Ectodermal cell (in vitro differentiated cells): ENCODE measurements around the gene KLF3.

Source experiments
- H3K27ac ChIP-seq: 2 replicates; pipeline ENCODE4 v1.7.0; 2013; ENCODE audit warnings: mild to moderate bottlenecking, low read depth, low read length; ENCODE audit not compliant: insufficient read depth, poor library complexity, severe bottlenecking
- H3K27me3 ChIP-seq: 2 replicates; pipeline ENCODE4 v1.7.0; 2013; ENCODE audit warnings: mild to moderate bottlenecking, low read length; ENCODE audit not compliant: insufficient read depth, control insufficient read depth, poor library complexity, severe bottlenecking
- H3K36me3 ChIP-seq: one replicate; pipeline ENCODE4 v1.7.0; 2013; ENCODE audit warnings: low read length; ENCODE audit not compliant: control insufficient read depth, insufficient read depth
- H3K4me1 ChIP-seq: one replicate; pipeline ENCODE4 v1.7.0; 2013; ENCODE audit warnings: low read length; ENCODE audit not compliant: control insufficient read depth, insufficient read depth
- H3K4me3 ChIP-seq: 2 replicates; pipeline ENCODE4 v1.7.0; 2013; ENCODE audit warnings: low read depth, low read length, control low read depth; ENCODE audit not compliant: insufficient read depth
- H3K9me3 ChIP-seq: 2 replicates; pipeline ENCODE4 v1.7.0; 2013; ENCODE audit warnings: mild to moderate bottlenecking, low read length, moderate library complexity; ENCODE audit not compliant: control insufficient read depth
- WGBS, 2 experiments: methylation state at CpG; one replicate each; pipeline ENCODE4 v1.1.7; 2013; ENCODE audit warnings: missing lambda C conversion rate in 2 of 2; 5-methylcytosine and 5-hydroxymethylcytosine counted together

The KLF3 gene

GRCh38 chr4:38672397-38673129 lies 8.6 kb downstream of the KLF3 start:
- Histone ChIP-seq H3K27ac (peak overlapping the region; percentile 92), H3K36me3 (no peaks in the 10 kb centered on the region), H3K4me1 (peaks cover 74% of the 10 kb centered on the region), H3K4me3 (peak overlapping the region; percentile 16), H3K9me3 (no peaks in the 10 kb centered on the region), H3K27me3 (no peaks in the 10 kb centered on the region)
- WGBS, 2 experiments: 33 to 38% methylated on average over 13 of the region's 13 CpGs

- Histone ChIP-seq H3K4me3 (no peak overlapping the region), H3K9me3 (no peaks in the 10 kb centered on the region), H3K36me3 (no peaks in the 10 kb centered on the region), H3K27me3 (no peaks in the 10 kb centered on the region), H3K27ac (peak overlapping the region; percentile 92), H3K4me1 (peaks cover 70% of the 10 kb centered on the region)
- 77 to 83% methylated on average over 7 of the region's 7 CpGs for WGBS, 2 experiments
These were observed 9.4 kb downstream of the KLF3 start for GRCh38 chr4:38673130-38673978.

- Histone ChIP-seq H3K27ac (no peak overlapping the region), H3K4me3 (no peak overlapping the region), H3K36me3 (no peaks in the 10 kb centered on the region), H3K4me1 (peaks cover 59% of the 10 kb centered on the region), H3K27me3 (no peaks in the 10 kb centered on the region), H3K9me3 (no peaks in the 10 kb centered on the region)
- WGBS, 2 experiments: 44 to 49% methylated on average over 11 to 12 of the region's 13 CpGs
These were observed 10.5 kb downstream of the KLF3 start for GRCh38 chr4:38674258-38675144.

DNA sequence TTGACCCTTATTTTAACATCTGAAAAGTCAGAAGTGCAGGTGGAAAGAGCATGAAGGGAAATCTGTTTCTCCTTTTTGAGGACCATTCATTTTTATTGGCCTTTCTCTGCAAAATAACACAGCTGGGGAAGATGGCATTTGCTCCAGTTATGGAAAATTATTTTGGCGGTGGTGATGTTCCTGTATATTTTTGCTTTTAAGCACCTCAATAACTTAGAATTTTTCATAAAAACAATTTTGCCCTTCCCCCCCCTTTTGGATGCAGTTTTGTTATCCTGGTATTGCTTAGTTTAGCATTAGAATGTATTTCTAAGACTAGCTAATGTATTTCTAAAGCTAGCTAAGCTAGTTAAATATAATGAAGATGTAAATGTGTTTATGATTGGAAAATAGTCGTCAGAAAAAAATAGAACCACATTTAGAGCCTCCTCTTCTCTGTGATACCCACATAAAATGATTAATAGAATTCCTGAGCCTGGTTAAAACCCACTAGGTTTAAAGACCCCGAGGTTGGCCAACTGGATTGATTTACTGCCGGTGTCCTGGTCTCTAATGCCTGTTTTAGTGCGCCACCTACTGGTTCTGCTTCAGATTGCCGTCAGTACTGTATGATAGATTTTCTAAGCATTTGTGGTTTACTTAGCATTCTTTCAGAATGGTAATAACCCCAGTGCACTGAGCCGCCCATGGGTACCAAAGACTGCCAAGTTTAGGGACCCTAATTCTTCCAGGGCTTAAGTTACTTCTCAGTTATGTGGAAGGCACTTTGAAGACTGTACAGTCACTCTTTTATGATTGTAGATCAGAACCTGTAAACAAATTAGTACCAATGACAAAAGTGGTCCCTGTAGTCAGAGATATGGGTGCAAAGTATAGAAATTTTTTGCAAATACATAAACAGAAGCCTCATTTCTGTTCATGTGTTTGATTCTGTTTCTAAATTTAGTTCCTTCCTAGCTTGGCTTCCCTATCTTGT lies 11.4 kb downstream of the KLF3 start:
- Histone ChIP-seq H3K9me3 (no peaks in the 10 kb centered on the region), H3K27ac (no peak overlapping the region), H3K27me3 (no peaks in the 10 kb centered on the region), H3K4me3 (no peak overlapping the region), H3K36me3 (no peaks in the 10 kb centered on the region), H3K4me1 (peaks cover 51% of the 10 kb centered on the region)
- WGBS, 2 experiments: 1 to 2% methylated on average over 6 of the region's 7 CpGs

GRCh38 chr4:38676986-38677385 lies 13.0 kb downstream of the KLF3 start:
- Histone ChIP-seq H3K4me3 (no peak overlapping the region), H3K9me3 (no peaks in the 10 kb centered on the region), H3K36me3 (no peaks in the 10 kb centered on the region), H3K27ac (no peak overlapping the region), H3K27me3 (no peaks in the 10 kb centered on the region), H3K4me1 (peaks cover 35% of the 10 kb centered on the region)
- WGBS, 2 experiments: 91 to 92% methylated on average over 11 to 12 of the region's 12 CpGs

DNA sequence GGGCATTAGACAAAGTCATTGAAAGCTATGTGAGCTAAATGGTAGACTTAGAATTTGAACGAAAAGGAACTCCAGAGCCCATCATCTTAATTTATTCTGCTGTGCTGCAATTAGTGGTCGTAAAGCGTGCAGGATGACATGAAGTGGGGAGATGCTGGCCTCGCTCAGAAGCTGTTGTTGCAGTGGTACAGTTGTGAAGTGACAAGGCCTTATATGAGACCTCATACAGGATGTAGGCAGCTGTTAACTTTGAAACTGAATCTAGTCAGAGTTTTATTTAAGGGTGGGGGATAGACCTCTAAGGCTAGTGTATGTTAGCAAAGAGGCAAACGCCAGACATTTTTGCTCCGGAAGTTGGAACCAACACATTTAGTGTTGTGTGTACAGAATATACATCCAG lies 13.4 kb downstream of the KLF3 start:
- WGBS, 2 experiments: 93 to 96% methylated on average over 6 of the region's 6 CpGs
- Histone ChIP-seq H3K4me1 (peaks cover 31% of the 10 kb centered on the region), H3K27me3 (no peaks in the 10 kb centered on the region)

GRCh38 chr4:38678078-38678477 lies 14.1 kb downstream of the KLF3 start:
- no peaks in the 10 kb centered on the region for H3K36me3 ChIP-seq
- H3K4me1 ChIP-seq: peaks cover 25% of the 10 kb centered on the region
- H3K9me3 ChIP-seq: no peaks in the 10 kb centered on the region
- no peak overlapping the region for H3K27ac ChIP-seq
- WGBS, 2 experiments: 96 to 97% methylated on average over 5 of the region's 5 CpGs
- H3K4me3 ChIP-seq: no peak overlapping the region
- H3K27me3 ChIP-seq: no peaks in the 10 kb centered on the region

More for the DNA sequence above, 13.4 kb downstream of the KLF3 start:
- no peaks in the 10 kb centered on the region for H3K36me3 ChIP-seq
- H3K4me3 ChIP-seq: no peak overlapping the region
- H3K27ac ChIP-seq: no peak overlapping the region
- no peaks in the 10 kb centered on the region for H3K9me3 ChIP-seq

DNA sequence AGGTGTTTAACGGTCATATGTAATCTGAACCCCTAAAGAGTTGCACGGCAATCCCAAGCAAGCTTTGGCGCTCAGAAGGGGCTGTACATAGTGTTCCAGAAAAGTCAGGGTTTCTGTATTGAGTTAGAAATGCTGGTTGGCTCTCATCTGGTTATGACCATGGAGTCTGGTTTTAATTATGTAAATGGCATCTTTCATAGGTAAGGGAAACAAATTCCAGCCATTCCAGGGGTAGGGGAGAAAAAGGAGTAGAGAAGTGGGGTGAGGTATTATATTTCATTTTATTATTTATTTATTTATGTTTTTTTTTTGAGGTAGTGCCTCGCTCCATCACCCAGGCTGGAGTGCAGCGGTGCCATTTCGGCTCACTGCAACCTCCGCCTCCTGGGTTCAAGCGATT lies 15.9 kb downstream of the KLF3 start:
- H3K4me1 ChIP-seq: peaks cover 7% of the 10 kb centered on the region
- no peaks in the 10 kb centered on the region for H3K36me3 ChIP-seq
- WGBS, 2 experiments: 95 to 96% methylated on average over 8 of the region's 8 CpGs
- H3K9me3 ChIP-seq: no peaks in the 10 kb centered on the region
- H3K27ac ChIP-seq: no peak overlapping the region
- H3K4me3 ChIP-seq: no peak overlapping the region
- no peaks in the 10 kb centered on the region for H3K27me3 ChIP-seq

DNA sequence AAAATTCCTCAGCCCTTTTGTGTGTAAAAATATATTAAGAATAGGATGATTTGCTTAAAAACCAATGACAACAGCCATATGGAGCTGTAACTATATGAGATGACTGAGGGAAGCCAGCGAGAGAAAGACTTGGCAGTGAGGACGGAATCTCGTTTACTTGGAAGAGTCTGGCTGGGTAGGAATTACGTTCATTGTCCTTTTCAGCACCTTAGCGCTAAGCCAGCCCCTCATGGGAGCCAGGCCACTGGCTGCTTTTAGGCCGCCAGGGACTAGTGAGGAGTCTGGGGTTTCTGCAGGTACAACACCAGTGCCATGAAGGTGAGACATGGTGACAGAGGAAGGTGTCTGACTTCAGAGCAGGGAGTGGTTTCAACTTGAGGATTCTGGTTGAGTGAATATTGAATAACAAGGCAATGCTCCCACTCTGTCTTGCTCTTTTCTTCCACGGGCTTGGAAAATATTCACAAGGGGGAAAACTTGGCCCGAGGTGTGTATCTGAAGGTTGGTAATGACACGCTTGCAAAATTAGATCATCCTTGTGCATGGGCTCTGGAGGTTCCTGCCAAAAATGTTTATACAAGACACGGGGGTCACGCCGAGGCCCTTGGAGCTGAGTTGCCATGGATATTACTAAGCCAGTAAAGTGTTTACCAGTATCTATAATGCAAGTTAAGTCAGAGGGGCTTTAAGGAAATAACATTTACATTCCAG lies 17.4 kb downstream of the KLF3 start:
- WGBS, 2 experiments: 93 to 94% methylated on average over 12 of the region's 12 CpGs
- no peaks in the 10 kb centered on the region for H3K36me3 ChIP-seq
- no peak overlapping the region for H3K27ac ChIP-seq
- no peak overlapping the region for H3K4me3 ChIP-seq
- H3K9me3 ChIP-seq: no peaks in the 10 kb centered on the region
- H3K27me3 ChIP-seq: no peaks in the 10 kb centered on the region
- no peaks in the 10 kb centered on the region for H3K4me1 ChIP-seq
